Left lung (tissue), 10 donors: ENCODE measurements around the gene SIGLEC15. TPM values are rescaled to one million over a fixed set of nuclear protein-coding genes. Genes with fewer than 3 reads are reported as not detected.

Source experiments
- ATAC-seq: fragments of 200-7000 bp; cut with Tn5 transposase; one replicate; pipeline ENCODE4 v1.9.1; 2020; ENCODE audit warnings: moderate library complexity
- DNase-seq, 4 donors: peaks; one replicate each; pipeline ENCODE4 v3.0.0-alpha.2; 2013 to 2020
- H3K27ac ChIP-seq, 2 donors: fragments of 200-600 bp; sonication (generic) in 1 of 2; one replicate each; pipeline versions ENCODE4 v1.5.0 to v1.8.0; 2020 to 2021
- H3K27me3 ChIP-seq, 2 donors: fragments of 200-600 bp; sonication (generic) in 1 of 2; one replicate each; pipeline versions ENCODE4 v1.5.0 to v1.8.0; 2020 to 2021
- H3K36me3 ChIP-seq, 2 donors: fragments of 200-600 bp; sonication (generic) in 1 of 2; one replicate each; pipeline versions ENCODE4 v1.5.0 to v1.8.0; 2020 to 2021
- H3K4me1 ChIP-seq, 2 donors: fragments of 200-600 bp; one replicate each; pipeline ENCODE4 v1.8.0; 2021
- H3K4me3 ChIP-seq, 2 donors: fragments of 200-600 bp; sonication (generic) in 1 of 2; one replicate each; pipeline versions ENCODE4 v1.5.0 to v1.8.0; 2020 to 2021; ENCODE audit warnings: mild to moderate bottlenecking in 1 of 2
- H3K9me3 ChIP-seq, 2 donors: fragments of 200-600 bp; sonication (generic) in 1 of 2; one replicate each; pipeline versions ENCODE4 v1.5.0 to v1.8.0; 2020 to 2021
- CTCF ChIP-seq, 2 donors: fragments of 200-600 bp; sonication (generic) in 1 of 2; IDR thresholded peaks; one replicate each; pipeline versions ENCODE4 v1.5.0 to v1.8.0; 2021; ENCODE audit warnings: antibody characterized with exemption in 2 of 2
- intact Hi-C, 2 donors: fragments of 100-400 bp; cut with DNase I; formaldehyde crosslinking; loops; one replicate each; pipeline versions ENCODE4 v1.11.2 to v1.14.2; 2022
- polyA plus RNA-seq, 6 donors: library from polyadenylated mRNA; unstranded; fragments of 120-200 nt; gene quantifications; one replicate each; pipeline ENCODE4 v1.2.1, GENCODE V29; 2013; ENCODE audit not compliant: insufficient read length in 6 of 6
- total RNA-seq, 2 donors: library from RNA; stranded (reverse); fragmentation: NEBNext Ultra II Directional; extraction: Animal tissue kit (Norgen Biotek cat#: 25700); gene quantifications; one replicate each; pipeline ENCODE4 v1.2.1, GENCODE V29; 2021
- donor health status: DM: no; HTN: yes; CAD: no.
- donor health status: DM: no; HTN: no; CAD: no.

Gene SIGLEC15
- total and polyA plus RNA-seq, 8 donors, result 0.19 to 0.47 (median 0.33) TPM

GRCh38 chr18:45854036-45854586, 28.6 kb downstream of the SIGLEC15 start:
- DNase-seq (no peak), ATAC-seq (no peak)
- peaks cover 0 to 4% of the 10 kb centered on the region in 2 donors for H3K4me1 ChIP-seq
- H3K27me3 ChIP-seq, result no peaks in the 10 kb centered on the region
- intact Hi-C loops, result no loop called here
- H3K36me3 ChIP-seq, result peaks cover 0 to 100% of the 10 kb centered on the region in 2 donors
- no peak for TF ChIP-seq CTCF (IDR thresholded peaks at IDR 0.05)
- no peaks in the 10 kb centered on the region for H3K9me3 ChIP-seq
- H3K27ac ChIP-seq, result no peak overlapping the region
- H3K4me3 ChIP-seq, result no peak overlapping the region

GRCh38 chr18:45856531-45856930, 31.1 kb downstream of the SIGLEC15 start:
- ATAC-seq, result peak; percentile 17
- H3K36me3 ChIP-seq, result peaks cover 0 to 100% of the 10 kb centered on the region in 2 donors

GRCh38 chr18:45859334-45859733, 33.9 kb downstream of the SIGLEC15 start:
- no peaks in the 10 kb centered on the region for H3K9me3 ChIP-seq
- no peak overlapping the region for H3K4me3 ChIP-seq
- intact Hi-C loops, result no loop called here
- no peak for TF ChIP-seq CTCF (IDR thresholded peaks at IDR 0.05)
- H3K27ac ChIP-seq, result no peak overlapping the region
- ATAC-seq, result no peak
- H3K36me3 ChIP-seq, result peaks cover 0 to 100% of the 10 kb centered on the region in 2 donors
- no peak for DNase-seq
- H3K4me1 ChIP-seq, result peaks cover 0 to 4% of the 10 kb centered on the region in 2 donors
- H3K27me3 ChIP-seq, result no peaks in the 10 kb centered on the region

More at GRCh38 chr18:45856531-45856930, 31.1 kb downstream of the SIGLEC15 start:
- intact Hi-C loops, result no loop called here
- H3K27ac ChIP-seq, result peak overlapping the region in 1 of 2 donors; percentile 30
- peaks cover 0 to 4% of the 10 kb centered on the region in 2 donors for H3K4me1 ChIP-seq
- H3K27me3 ChIP-seq, result no peaks in the 10 kb centered on the region
- no peak overlapping the region for H3K4me3 ChIP-seq
- no peak for DNase-seq
- no peaks in the 10 kb centered on the region for H3K9me3 ChIP-seq
- TF ChIP-seq CTCF (IDR thresholded peaks at IDR 0.05), result no peak

- Histone ChIP-seq H3K4me3 (no peak overlapping the region), H3K36me3 (peaks cover 0 to 100% of the 10 kb centered on the region in 2 donors), H3K9me3 (no peaks in the 10 kb centered on the region), H3K27ac (no peak overlapping the region), H3K4me1 (peaks cover 0 to 4% of the 10 kb centered on the region in 2 donors), H3K27me3 (no peaks in the 10 kb centered on the region)
- no peak for ATAC-seq
- intact Hi-C loops, result no loop called here
- no peak for DNase-seq
- TF ChIP-seq CTCF (IDR thresholded peaks at IDR 0.05), result no peak
Observed at GRCh38 chr18:45860492-45860891, 35.0 kb downstream of the SIGLEC15 start.

GRCh38 chr18:45860971-45861370, 35.5 kb downstream of the SIGLEC15 start:
- Histone ChIP-seq H3K9me3 (no peaks in the 10 kb centered on the region), H3K4me1 (peaks cover 0 to 4% of the 10 kb centered on the region in 2 donors), H3K27ac (no peak overlapping the region), H3K27me3 (no peaks in the 10 kb centered on the region), H3K36me3 (peaks cover 0 to 100% of the 10 kb centered on the region in 2 donors), H3K4me3 (no peak overlapping the region)
- no peak for DNase-seq
- intact Hi-C loops, result no loop called here
- TF ChIP-seq CTCF (IDR thresholded peaks at IDR 0.05), result no peak
- no peak for ATAC-seq
